Measurements from ENCODE around the gene CACNA2D1. TPM values are rescaled to one million over a fixed set of nuclear protein-coding genes. Genes with fewer than 3 reads are reported as not detected.

CACNA2D1 gene
- total and polyA plus RNA-seq, 2 donors (not counting 1 experiment from before 2014, with no cell fraction given), result 31.7 to 64.4 TPM

GRCh38 chr7:81919494-81919893, 524.1 kb downstream of the CACNA2D1 start:
- Histone ChIP-seq H2AFZ (ENCODE audit: low read length) (no peak overlapping the region), H3K9me3 (ENCODE audit: control insufficient read depth, insufficient read depth, low read depth, low read length) (no peaks in the 10 kb centered on the region), H3K9ac (ENCODE audit: insufficient read depth, low read length) (no peak overlapping the region), H3K79me2 (ENCODE audit: control insufficient read depth, insufficient read depth, low read length) (no peaks in the 10 kb centered on the region), H3K36me3 (ENCODE audit: control insufficient read depth, insufficient read depth, low read length) (no peaks in the 10 kb centered on the region), H4K20me1 (ENCODE audit: control insufficient read depth, extremely low read depth, insufficient read depth, low read length) (no peaks in the 10 kb centered on the region), H3K4me2 (ENCODE audit: extremely low read depth, insufficient read depth, low read length) (no peak overlapping the region), H3K27me3 (ENCODE audit: control insufficient read depth, insufficient read depth, low read length) (no peaks in the 10 kb centered on the region), H3K4me3 (replicated peaks in 1 of 4; ENCODE audit: control extremely low read depth in 1 of 4, insufficient read depth in 1 of 4, low read depth in 3 of 4, low read length in 4 of 4) (no peak overlapping the region), H3K27ac (ENCODE audit: insufficient read depth, low read length) (no peak overlapping the region), H3K4me1 (ENCODE audit: control insufficient read depth, extremely low read depth, insufficient read depth, low read length) (no peaks in the 10 kb centered on the region)
- TF ChIP-seq, protein P1, sequence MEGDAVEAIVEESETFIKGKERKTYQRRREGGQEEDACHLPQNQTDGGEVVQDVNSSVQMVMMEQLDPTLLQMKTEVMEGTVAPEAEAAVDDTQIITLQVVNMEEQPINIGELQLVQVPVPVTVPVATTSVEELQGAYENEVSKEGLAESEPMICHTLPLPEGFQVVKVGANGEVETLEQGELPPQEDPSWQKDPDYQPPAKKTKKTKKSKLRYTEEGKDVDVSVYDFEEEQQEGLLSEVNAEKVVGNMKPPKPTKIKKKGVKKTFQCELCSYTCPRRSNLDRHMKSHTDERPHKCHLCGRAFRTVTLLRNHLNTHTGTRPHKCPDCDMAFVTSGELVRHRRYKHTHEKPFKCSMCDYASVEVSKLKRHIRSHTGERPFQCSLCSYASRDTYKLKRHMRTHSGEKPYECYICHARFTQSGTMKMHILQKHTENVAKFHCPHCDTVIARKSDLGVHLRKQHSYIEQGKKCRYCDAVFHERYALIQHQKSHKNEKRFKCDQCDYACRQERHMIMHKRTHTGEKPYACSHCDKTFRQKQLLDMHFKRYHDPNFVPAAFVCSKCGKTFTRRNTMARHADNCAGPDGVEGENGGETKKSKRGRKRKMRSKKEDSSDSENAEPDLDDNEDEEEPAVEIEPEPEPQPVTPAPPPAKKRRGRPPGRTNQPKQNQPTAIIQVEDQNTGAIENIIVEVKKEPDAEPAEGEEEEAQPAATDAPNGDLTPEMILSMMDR (conservative IDR thresholded peaks at IDR 0.05 in 1 of 2, IDR thresholded peaks at IDR 0.05 in 1 of 2; ENCODE audit: low read depth in 1 of 2, low read length in 2 of 2), result no peak
- no peak for TF ChIP-seq EZH2 (IDR thresholded peaks at IDR 0.05; ENCODE audit: low read length, missing control alignments)
- DNase-seq (ENCODE audit: low read depth in 2 of 2), result no peak

DNA sequence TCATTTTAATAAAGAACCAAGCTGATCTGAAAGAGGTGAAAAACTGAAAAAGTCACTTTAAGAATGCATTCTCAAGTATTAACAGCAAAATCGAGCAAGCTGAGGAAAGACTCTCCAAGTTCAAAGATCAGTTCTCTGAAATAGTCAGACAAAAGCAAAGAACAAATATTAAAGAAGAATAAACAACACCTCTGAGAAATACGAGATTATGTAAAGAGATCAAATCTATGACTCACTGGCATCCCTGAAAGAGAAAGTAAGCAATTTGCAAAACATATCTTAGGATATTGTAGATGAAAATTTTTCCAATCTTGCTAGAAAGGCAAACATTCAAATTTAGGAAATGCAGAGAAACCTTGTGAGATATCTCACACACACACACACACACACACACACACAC, 535.4 kb downstream of the CACNA2D1 start:
- no peaks in the 10 kb centered on the region for H3K9me3 ChIP-seq (ENCODE audit: control insufficient read depth, insufficient read depth, low read depth, low read length)
- no peak for TF ChIP-seq EZH2 (IDR thresholded peaks at IDR 0.05; ENCODE audit: low read length, missing control alignments)
- TF ChIP-seq, protein P1 (conservative IDR thresholded peaks at IDR 0.05 in 1 of 2, IDR thresholded peaks at IDR 0.05 in 1 of 2; ENCODE audit: low read depth in 1 of 2, low read length in 2 of 2), result no peak
- H3K27ac ChIP-seq (ENCODE audit: insufficient read depth, low read length), result no peak overlapping the region
- no peak overlapping the region for H3K9ac ChIP-seq (ENCODE audit: insufficient read depth, low read length)
- H2AFZ ChIP-seq (ENCODE audit: low read length), result no peak overlapping the region
- peak in 1 of 2 donors; percentile 31 for DNase-seq (ENCODE audit: low read depth in 2 of 2)
- no peaks in the 10 kb centered on the region for H3K4me1 ChIP-seq (ENCODE audit: control insufficient read depth, extremely low read depth, insufficient read depth, low read length)
- H3K79me2 ChIP-seq (ENCODE audit: control insufficient read depth, insufficient read depth, low read length), result no peaks in the 10 kb centered on the region
- no peaks in the 10 kb centered on the region for H3K27me3 ChIP-seq (ENCODE audit: control insufficient read depth, insufficient read depth, low read length)
- no peak overlapping the region for H3K4me3 ChIP-seq (replicated peaks in 1 of 4; ENCODE audit: control extremely low read depth in 1 of 4, insufficient read depth in 1 of 4, low read depth in 3 of 4, low read length in 4 of 4)
- no peaks in the 10 kb centered on the region for H4K20me1 ChIP-seq (ENCODE audit: control insufficient read depth, extremely low read depth, insufficient read depth, low read length)
- H3K36me3 ChIP-seq (ENCODE audit: control insufficient read depth, insufficient read depth, low read length), result no peaks in the 10 kb centered on the region
- H3K4me2 ChIP-seq (ENCODE audit: extremely low read depth, insufficient read depth, low read length), result no peak overlapping the region

DNA sequence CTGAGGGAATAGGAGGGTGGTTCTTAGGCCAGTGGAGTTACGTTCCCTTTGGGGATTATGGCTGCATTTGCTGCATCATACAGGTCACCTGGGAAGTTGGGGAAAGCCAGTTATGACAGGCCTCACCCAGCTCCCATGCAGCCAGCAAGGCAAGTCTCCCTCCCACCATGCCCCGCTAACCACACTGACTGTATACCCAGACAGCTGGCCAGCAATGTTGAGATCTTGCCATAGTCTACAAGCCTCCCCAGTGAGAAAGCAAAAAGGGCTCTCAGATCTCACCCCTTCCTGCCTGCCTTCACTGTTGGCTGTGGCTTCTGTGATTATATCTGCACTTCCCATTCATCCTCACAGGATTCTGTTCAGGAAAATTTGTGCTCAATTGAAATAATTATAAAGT, 540.5 kb downstream of the CACNA2D1 start:
- Histone ChIP-seq H3K4me2 (ENCODE audit: extremely low read depth, insufficient read depth, low read length) (no peak overlapping the region), H3K4me1 (ENCODE audit: control insufficient read depth, extremely low read depth, insufficient read depth, low read length) (no peaks in the 10 kb centered on the region), H3K79me2 (ENCODE audit: control insufficient read depth, insufficient read depth, low read length) (no peaks in the 10 kb centered on the region), H3K9me3 (ENCODE audit: control insufficient read depth, insufficient read depth, low read depth, low read length) (no peaks in the 10 kb centered on the region), H3K27ac (ENCODE audit: insufficient read depth, low read length) (no peak overlapping the region), H3K27me3 (ENCODE audit: control insufficient read depth, insufficient read depth, low read length) (no peaks in the 10 kb centered on the region), H3K4me3 (replicated peaks in 1 of 4; ENCODE audit: control extremely low read depth in 1 of 4, insufficient read depth in 1 of 4, low read depth in 3 of 4, low read length in 4 of 4) (no peak overlapping the region), H2AFZ (ENCODE audit: low read length) (no peak overlapping the region), H3K9ac (ENCODE audit: insufficient read depth, low read length) (no peak overlapping the region), H4K20me1 (ENCODE audit: control insufficient read depth, extremely low read depth, insufficient read depth, low read length) (no peaks in the 10 kb centered on the region), H3K36me3 (ENCODE audit: control insufficient read depth, insufficient read depth, low read length) (no peaks in the 10 kb centered on the region)
- TF ChIP-seq EZH2 (IDR thresholded peaks at IDR 0.05; ENCODE audit: low read length, missing control alignments), result no peak
- TF ChIP-seq, protein P1 (conservative IDR thresholded peaks at IDR 0.05 in 1 of 2, IDR thresholded peaks at IDR 0.05 in 1 of 2; ENCODE audit: low read depth in 1 of 2, low read length in 2 of 2), result no peak
- no peak for DNase-seq (ENCODE audit: low read depth in 2 of 2)

Measured in fibroblast of lung (primary cell).